K562 (cell line): ENCODE measurements around the gene SRL. TPM values are rescaled to one million over a fixed set of nuclear protein-coding genes. Genes with fewer than 3 reads are reported as not detected.
A peak's percentile ranks its signal among the peaks of the same experiment; 100 is the strongest.

Experiments
- ARID1B ChIP-seq: fragments of 450-650 bp; IDR thresholded peaks from 2 replicates; pipeline ENCODE4 v1.6.1; 2016; ENCODE audit warnings: antibody characterized with exemption, mild to moderate bottlenecking, inconsistent platforms
- ARID2 ChIP-seq: fragments of 450-650 bp; IDR thresholded peaks from 2 replicates; pipeline ENCODE4 v1.6.1; 2017; ENCODE audit warnings: antibody characterized with exemption, mild to moderate bottlenecking
- ATF2 ChIP-seq: sonication (generic); formaldehyde crosslinking; IDR thresholded peaks from 2 replicates; pipeline ENCODE4 v1.8.1; 2022; ENCODE audit warnings: missing genetic modification reagents
- FIP1L1 ChIP-seq: fragments of 200-400 bp; formaldehyde crosslinking; IDR thresholded peaks from 2 replicates; pipeline ENCODE4 v1.6.1; 2018; ENCODE audit warnings: mild to moderate bottlenecking, low read depth, low read length; ENCODE audit not compliant: poor library complexity, severe bottlenecking
- MTA2 ChIP-seq: fragments of 450-650 bp; IDR thresholded peaks from 2 replicates; pipeline ENCODE4 v1.6.1; 2016; ENCODE audit warnings: low read depth
- MYC ChIP-seq, 2 experiments: fragments of 250-450 bp in 1 of 2; sonication (Bioruptor Pico) in 1 of 2; IDR thresholded peaks; 2 replicates each; pipeline versions ENCODE4 v1.5.1 to v1.6.1; 2012 to 2021; ENCODE audit warnings: low read depth in 2 of 2, borderline replicate concordance in 1 of 2, improper control_type of control experiment in 1 of 2, low read length in 1 of 2, mild to moderate bottlenecking in 1 of 2, moderate library complexity in 1 of 2
- NFE2 ChIP-seq: IDR thresholded peaks from 2 replicates; pipeline ENCODE4 v1.6.1; 2014; ENCODE audit warnings: antibody characterized with exemption, low read depth
- PHF21A ChIP-seq: fragments of 450-650 bp; IDR thresholded peaks from 2 replicates; pipeline ENCODE4 v1.6.1; 2017; ENCODE audit warnings: low read depth, borderline replicate concordance
- PTBP1 ChIP-seq: fragments of 200-400 bp; formaldehyde crosslinking; IDR thresholded peaks from 2 replicates; pipeline ENCODE4 v1.6.1; 2017; ENCODE audit warnings: low read depth, low read length
- SMC3 ChIP-seq: conservative IDR thresholded peaks from 2 replicates; pipeline ENCODE4 v1.6.1; 2011; ENCODE audit warnings: low read depth, low read length, improper control_type of control experiment; ENCODE audit not compliant: insufficient read depth
- ZBTB34 ChIP-seq: fragments of 250-450 bp; sonication (Bioruptor Pico); IDR thresholded peaks from 2 replicates; pipeline ENCODE4 v1.8.0; 2021; ENCODE audit warnings: mild to moderate bottlenecking, moderate library complexity
- ZNF24 ChIP-seq: fragments of 450-650 bp; IDR thresholded peaks from 2 replicates; pipeline ENCODE4 v1.6.1; 2016
- polyA plus RNA-seq, 8 experiments: library from polyadenylated mRNA; depleted of rRNA in 4 of 8; stranded (reverse) in 5 of 8; unstranded in 3 of 8; fragments of >200 nt; fragmentation: Nextera tagmentation in 2 of 8; fragmentation: Illumina TruSeq in 1 of 8; extraction: Ambion mirVana in 2 of 8; extraction: Trizol in 1 of 8; gene quantifications; 2 replicates each; pipeline versions ENCODE4 v1.2.1 to v1.2.3, GENCODE V29; 2011 to 2014; ENCODE audit warnings: inconsistent platforms in 1 of 8, missing spikeins in 1 of 8
- total RNA-seq, 7 experiments: library from RNA; depleted of rRNA in 6 of 7; stranded (reverse); fragments of >200 nt in 6 of 7; fragmentation: Illumina TruSeq in 2 of 7; extraction: Trizol in 2 of 7; gene quantifications; 2 replicates each; pipeline versions ENCODE4 v1.2.1 to v1.2.3, GENCODE V29; 2011 to 2021; ENCODE audit warnings: low replicate concordance in 1 of 7
- TF ChIP-seq, protein P1 (sequence below), 2 experiments: fragments of 450-650 bp in 1 of 2; sonication (generic) in 1 of 2; formaldehyde crosslinking in 1 of 2; IDR thresholded peaks; 2 replicates each; pipeline versions ENCODE4 v1.7.1 to v1.9.0; 2016 to 2022; ENCODE audit warnings: inconsistent platforms in 1 of 2, mild to moderate bottlenecking in 1 of 2, missing genetic modification reagents in 1 of 2
- TF ChIP-seq, protein P2 (sequence below): sonication (generic); formaldehyde crosslinking; IDR thresholded peaks from 2 replicates; pipeline ENCODE4 v1.8.0; 2022; ENCODE audit warnings: missing genetic modification reagents, mild to moderate bottlenecking, borderline replicate concordance

Gene SRL
- total and polyA plus RNA-seq, 9 of the 15 experiments (the other 6 are each of a cell fraction or from before 2014, with no cell fraction given), result 0.01 TPM; not detected in 8

DNA sequence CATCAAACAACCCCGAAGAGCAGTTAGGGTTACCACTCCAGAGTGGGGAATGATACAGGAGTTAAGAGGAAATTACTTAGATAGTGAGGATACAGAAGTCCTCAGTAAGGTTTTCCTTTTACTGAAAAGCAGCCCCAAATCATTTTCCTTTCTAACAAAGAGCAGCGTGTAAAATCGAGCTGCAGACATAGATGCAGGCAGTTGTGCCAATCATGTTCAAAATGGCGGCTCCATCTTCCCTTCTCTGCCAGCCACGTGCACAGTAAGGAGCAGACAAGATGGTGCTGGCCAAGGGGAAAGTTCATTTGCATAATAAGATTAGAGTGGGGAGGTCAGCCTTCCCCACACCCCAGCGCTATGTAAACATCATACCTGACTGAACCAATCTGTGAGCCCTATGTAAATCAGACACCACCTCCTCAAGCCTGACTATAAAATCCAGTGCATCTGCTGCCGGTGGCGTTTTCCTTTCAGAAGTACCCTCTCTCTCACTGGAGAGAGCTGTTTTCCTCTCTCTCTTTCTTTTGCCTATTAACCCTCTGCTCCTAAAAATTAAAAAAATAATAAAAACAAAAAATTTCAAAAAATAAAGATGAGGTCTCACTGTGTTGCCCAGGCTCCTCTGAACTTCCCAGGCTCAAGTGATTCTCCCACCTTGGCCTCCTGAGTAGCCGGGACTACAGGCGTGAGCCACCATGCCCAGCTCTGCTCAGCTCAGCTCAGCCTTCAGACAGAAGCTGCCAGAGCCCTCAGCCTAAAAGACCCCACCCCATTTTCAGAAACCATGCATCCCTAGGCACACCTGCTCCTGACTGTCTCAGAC, 2.6 kb upstream of the SRL start (continued):
- TF ChIP-seq PHF21A (no peak), FIP1L1 (no peak), ZBTB34 (peak; percentile 38; the same call in 1 of the 2 replicates), MYC (IDR thresholded peaks at IDR 0.05; ENCODE audit: low read depth, low read length) (peak; percentile 99), MYC (CRISPR knock-in tag; IDR thresholded peaks at IDR 0.05; ENCODE audit: borderline replicate concordance, low read depth) (peak; percentile 81; the same call in 1 of the 2 replicates), ZNF24 (no peak), NFE2 (no peak), ATF2 (CRISPR knock-in tag) (no peak), ARID2 (no peak; the same call in 1 of the 2 replicates), PTBP1 (no peak), ARID1B (no peak), MTA2 (no peak), SMC3 (no peak)
- TF ChIP-seq, protein P1, sequence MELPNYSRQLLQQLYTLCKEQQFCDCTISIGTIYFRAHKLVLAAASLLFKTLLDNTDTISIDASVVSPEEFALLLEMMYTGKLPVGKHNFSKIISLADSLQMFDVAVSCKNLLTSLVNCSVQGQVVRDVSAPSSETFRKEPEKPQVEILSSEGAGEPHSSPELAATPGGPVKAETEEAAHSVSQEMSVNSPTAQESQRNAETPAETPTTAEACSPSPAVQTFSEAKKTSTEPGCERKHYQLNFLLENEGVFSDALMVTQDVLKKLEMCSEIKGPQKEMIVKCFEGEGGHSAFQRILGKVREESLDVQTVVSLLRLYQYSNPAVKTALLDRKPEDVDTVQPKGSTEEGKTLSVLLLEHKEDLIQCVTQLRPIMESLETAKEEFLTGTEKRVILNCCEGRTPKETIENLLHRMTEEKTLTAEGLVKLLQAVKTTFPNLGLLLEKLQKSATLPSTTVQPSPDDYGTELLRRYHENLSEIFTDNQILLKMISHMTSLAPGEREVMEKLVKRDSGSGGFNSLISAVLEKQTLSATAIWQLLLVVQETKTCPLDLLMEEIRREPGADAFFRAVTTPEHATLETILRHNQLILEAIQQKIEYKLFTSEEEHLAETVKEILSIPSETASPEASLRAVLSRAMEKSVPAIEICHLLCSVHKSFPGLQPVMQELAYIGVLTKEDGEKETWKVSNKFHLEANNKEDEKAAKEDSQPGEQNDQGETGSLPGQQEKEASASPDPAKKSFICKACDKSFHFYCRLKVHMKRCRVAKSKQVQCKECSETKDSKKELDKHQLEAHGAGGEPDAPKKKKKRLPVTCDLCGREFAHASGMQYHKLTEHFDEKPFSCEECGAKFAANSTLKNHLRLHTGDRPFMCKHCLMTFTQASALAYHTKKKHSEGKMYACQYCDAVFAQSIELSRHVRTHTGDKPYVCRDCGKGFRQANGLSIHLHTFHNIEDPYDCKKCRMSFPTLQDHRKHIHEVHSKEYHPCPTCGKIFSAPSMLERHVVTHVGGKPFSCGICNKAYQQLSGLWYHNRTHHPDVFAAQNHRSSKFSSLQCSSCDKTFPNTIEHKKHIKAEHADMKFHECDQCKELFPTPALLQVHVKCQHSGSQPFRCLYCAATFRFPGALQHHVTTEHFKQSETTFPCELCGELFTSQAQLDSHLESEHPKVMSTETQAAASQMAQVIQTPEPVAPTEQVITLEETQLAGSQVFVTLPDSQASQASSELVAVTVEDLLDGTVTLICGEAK (IDR thresholded peaks at IDR 0.05), result no peak
- TF ChIP-seq, protein P1 (CRISPR knock-in tag; IDR thresholded peaks at IDR 0.05), result no peak
- TF ChIP-seq, protein P2, sequence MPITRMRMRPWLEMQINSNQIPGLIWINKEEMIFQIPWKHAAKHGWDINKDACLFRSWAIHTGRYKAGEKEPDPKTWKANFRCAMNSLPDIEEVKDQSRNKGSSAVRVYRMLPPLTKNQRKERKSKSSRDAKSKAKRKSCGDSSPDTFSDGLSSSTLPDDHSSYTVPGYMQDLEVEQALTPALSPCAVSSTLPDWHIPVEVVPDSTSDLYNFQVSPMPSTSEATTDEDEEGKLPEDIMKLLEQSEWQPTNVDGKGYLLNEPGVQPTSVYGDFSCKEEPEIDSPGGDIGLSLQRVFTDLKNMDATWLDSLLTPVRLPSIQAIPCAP (CRISPR knock-in tag), result no peak
